Thoracic aorta (tissue), 2 donors: ENCODE results near the gene C15orf61. TPM values are rescaled to one million over a fixed set of nuclear protein-coding genes. Genes with fewer than 3 reads are reported as not detected.

ENCODE experiments used
- ATAC-seq: fragments of 150-250 bp; one replicate; pipeline ENCODE4 v1.8.0; 2017; ENCODE audit warnings: low read depth; ENCODE audit not compliant: insufficient number of reproducible peaks, low FRiP score
- DNase-seq: peaks from one replicate; pipeline ENCODE4 v3.0.0-alpha.2; 2020; ENCODE audit warnings: low spot score
- H3K27ac ChIP-seq, 2 donors: fragments of 200-600 bp; sonication (generic); 1 replicate in 1 of 2; 2 replicates in 1 of 2; pipeline ENCODE4 v1.5.1; 2016; ENCODE audit warnings: mild to moderate bottlenecking in 2 of 2, moderate library complexity in 2 of 2
- H3K27me3 ChIP-seq: fragments of 200-600 bp; sonication (generic); replicated peaks from 2 replicates; pipeline ENCODE4 v1.6.0; 2016; ENCODE audit warnings: mild to moderate bottlenecking; ENCODE audit not compliant: insufficient read depth
- H3K36me3 ChIP-seq: fragments of 200-600 bp; sonication (generic); one replicate; pipeline ENCODE4 v1.5.1; 2016
- H3K4me1 ChIP-seq, 2 donors: fragments of 200-600 bp; sonication (generic); 1 replicate in 1 of 2; 2 replicates in 1 of 2; pipeline versions ENCODE4 v1.5.1 to v1.6.0; 2016; ENCODE audit warnings: low read depth in 2 of 2, mild to moderate bottlenecking in 1 of 2; ENCODE audit not compliant: control insufficient read depth in 1 of 2
- H3K4me3 ChIP-seq: fragments of 200-600 bp; sonication (generic); 2 replicates; pipeline ENCODE4 v1.5.1; 2016; ENCODE audit warnings: mild to moderate bottlenecking
- H3K9me3 ChIP-seq: fragments of 200-600 bp; sonication (generic); 2 replicates; pipeline ENCODE4 v1.5.1; 2016
- CTCF ChIP-seq: fragments of 200-600 bp; sonication (generic); IDR thresholded peaks from one replicate; pipeline ENCODE4 v1.5.1; 2019; ENCODE audit warnings: antibody characterized with exemption
- total RNA-seq, 2 donors: library from RNA; depleted of rRNA; stranded (reverse); fragments of >200 nt; gene quantifications; one replicate each; pipeline versions ENCODE4 v1.1.0 to v1.2.3, GENCODE V29; 2016

Gene C15orf61
- total RNA-seq, 2 donors from 2014 or later = 1.6 to 4.5 TPM

DNA sequence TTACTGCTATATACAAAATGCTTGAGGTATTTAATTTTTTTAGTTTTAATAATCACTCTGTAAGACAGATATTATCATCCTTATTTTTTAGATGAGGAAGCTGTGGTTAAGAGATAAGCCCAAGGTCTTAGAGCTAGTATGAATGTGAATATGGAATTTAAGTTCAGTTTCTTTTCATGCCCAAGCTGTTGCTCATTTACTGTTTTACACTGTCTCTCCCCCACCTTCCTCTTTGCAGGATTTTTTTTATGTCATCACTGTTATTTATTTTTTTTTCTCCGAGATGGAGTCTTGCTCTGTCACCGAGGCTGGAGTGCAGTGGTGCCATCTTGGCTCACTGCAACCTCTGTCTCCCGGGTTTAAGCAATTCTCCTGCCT lies 44.0 kb downstream of the C15orf61 start:
- Histone ChIP-seq H3K9me3 (no peaks in the 10 kb centered on the region), H3K27ac (no peak overlapping the region), H3K27me3 (no peaks in the 10 kb centered on the region), H3K4me3 (no peak overlapping the region), H3K36me3 (no peaks in the 10 kb centered on the region), H3K4me1 (no peaks in the 10 kb centered on the region)
- TF ChIP-seq CTCF = no peak
- DNase-seq (no peak), ATAC-seq (no peak)

- no peak for ATAC-seq
- H3K9me3 ChIP-seq = no peaks in the 10 kb centered on the region
- no peak overlapping the region for H3K4me3 ChIP-seq
- no peak overlapping the region for H3K27ac ChIP-seq
- H3K36me3 ChIP-seq = no peaks in the 10 kb centered on the region
- TF ChIP-seq CTCF = no peak
- H3K4me1 ChIP-seq = no peaks in the 10 kb centered on the region
- no peaks in the 10 kb centered on the region for H3K27me3 ChIP-seq
- no peak for DNase-seq
These were observed 48.7 kb downstream of the C15orf61 start for GRCh38 chr15:67569668-67570067.

- TF ChIP-seq CTCF = no peak
- Histone ChIP-seq H3K4me3 (no peak overlapping the region), H3K4me1 (no peaks in the 10 kb centered on the region), H3K9me3 (no peaks in the 10 kb centered on the region), H3K27me3 (no peaks in the 10 kb centered on the region), H3K36me3 (no peaks in the 10 kb centered on the region), H3K27ac (no peak overlapping the region)
- ATAC-seq = no peak
- DNase-seq = no peak
These were observed 50.1 kb downstream of the C15orf61 start for GRCh38 chr15:67570875-67571647.

DNA sequence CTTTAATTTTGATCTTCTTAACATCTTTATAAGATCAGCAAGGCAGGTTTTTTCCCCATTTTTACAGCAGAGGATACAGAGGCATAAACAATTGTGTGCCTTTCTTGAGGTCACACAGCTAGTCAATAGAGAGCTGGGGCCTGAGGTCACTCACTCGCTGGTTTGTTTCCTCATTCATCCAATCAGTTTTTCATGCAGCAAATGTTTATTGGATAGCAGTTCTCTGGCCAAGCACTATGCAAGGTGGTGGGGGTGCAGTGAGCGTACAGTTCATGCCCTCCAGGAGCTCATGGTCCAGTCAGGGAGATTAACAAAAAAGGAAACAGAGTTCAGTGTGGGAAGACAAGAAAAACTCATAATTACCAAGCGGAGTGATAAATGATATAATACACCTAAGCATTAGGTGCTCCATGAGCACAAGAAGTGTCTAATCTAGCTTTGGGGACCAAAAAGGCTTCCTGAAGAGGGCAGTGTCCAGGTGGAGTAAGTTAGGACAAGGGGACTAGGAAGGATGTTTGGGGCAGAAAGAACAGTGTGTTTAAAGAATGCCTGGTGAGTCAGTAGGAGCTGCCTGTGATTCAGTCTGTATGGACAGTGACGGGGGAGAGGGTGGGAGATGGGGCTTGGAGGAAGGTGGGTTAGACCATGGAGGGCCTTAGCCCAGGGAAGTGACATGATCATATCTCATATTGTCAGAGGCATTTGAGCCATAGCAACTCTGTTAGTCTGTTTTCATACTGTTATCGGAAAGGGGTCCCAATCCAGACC lies 50.9 kb downstream of the C15orf61 start:
- H3K4me1 ChIP-seq = no peaks in the 10 kb centered on the region
- H3K27ac ChIP-seq = no peak overlapping the region
- no peaks in the 10 kb centered on the region for H3K36me3 ChIP-seq
- no peak for TF ChIP-seq CTCF
- H3K27me3 ChIP-seq = no peaks in the 10 kb centered on the region
- DNase-seq = no peak
- no peak for ATAC-seq
- H3K9me3 ChIP-seq = no peaks in the 10 kb centered on the region
- no peak overlapping the region for H3K4me3 ChIP-seq

DNA sequence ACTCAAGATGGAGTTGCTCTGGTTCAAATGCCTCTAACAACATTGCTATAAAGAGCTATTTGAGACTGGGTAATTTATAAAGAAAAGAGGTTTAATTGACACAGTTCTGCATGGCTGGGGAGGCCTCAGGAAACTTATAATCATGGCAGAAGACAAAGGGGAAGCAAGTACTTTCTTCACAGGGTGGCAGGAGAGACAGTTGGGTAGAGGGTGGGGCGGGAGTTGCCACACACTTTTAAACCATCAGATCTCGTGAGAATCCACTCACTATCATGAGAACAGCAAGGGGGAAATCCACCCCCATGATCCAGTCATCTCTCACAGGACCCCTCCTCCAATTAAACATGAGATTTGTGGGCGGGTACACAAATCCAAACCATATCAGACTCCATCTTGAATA lies 52.3 kb downstream of the C15orf61 start:
- Histone ChIP-seq H3K27me3 (no peaks in the 10 kb centered on the region), H3K9me3 (no peaks in the 10 kb centered on the region), H3K27ac (no peak overlapping the region), H3K4me1 (no peaks in the 10 kb centered on the region), H3K36me3 (no peaks in the 10 kb centered on the region), H3K4me3 (no peak overlapping the region)
- no peak for DNase-seq
- no peak for TF ChIP-seq CTCF
- no peak for ATAC-seq
